Measurements from ENCODE around the gene NCL.

GRCh38 chr2:231411237-231411636, 53.0 kb downstream of the NCL start:
- TF ChIP-seq CTCF (conservative IDR thresholded peaks at IDR 0.05; ENCODE audit: low read length) (no peak), EZH2phosphoT487 (IDR thresholded peaks at IDR 0.05; ENCODE audit: borderline replicate concordance) (no peak)

All from Loucy (cell line).